GM23338 (cell line): ENCODE results near the gene RGP1.

Experiments
- CREB1 ChIP-seq: fragments of 250-450 bp; sonication (Bioruptor Pico); IDR thresholded peaks from 2 replicates; pipeline ENCODE4 v1.5.0; 2020; ENCODE audit warnings: low read depth, mild to moderate bottlenecking, moderate library complexity
- ETS1 ChIP-seq: IDR thresholded peaks from 2 replicates; pipeline ENCODE4 v1.6.1; 2016; ENCODE audit warnings: antibody characterized with exemption
- EZH2 ChIP-seq: fragments of 200-600 bp; sonication (generic); IDR thresholded peaks from one replicate; pipeline ENCODE4 v1.8.0; 2017; ENCODE audit warnings: antibody characterized with exemption, mild to moderate bottlenecking, low read depth; ENCODE audit not compliant: unreplicated experiment
- EZH2phosphoT487 ChIP-seq: fragments of 200-600 bp; sonication (generic); IDR thresholded peaks from one replicate; pipeline ENCODE4 v1.8.1; 2018; ENCODE audit warnings: antibody characterized with exemption; ENCODE audit not compliant: unreplicated experiment
- JUNB ChIP-seq: IDR thresholded peaks from one replicate; pipeline ENCODE4 v1.6.1; 2016; ENCODE audit warnings: antibody characterized with exemption; ENCODE audit not compliant: unreplicated experiment
- NANOG ChIP-seq: IDR thresholded peaks from 2 replicates; pipeline ENCODE4 v1.6.1; 2016; ENCODE audit warnings: antibody characterized with exemption, borderline replicate concordance
- POLR2AphosphoS5 ChIP-seq: IDR thresholded peaks from 2 replicates; pipeline ENCODE4 v1.6.1; 2016; ENCODE audit warnings: antibody characterized with exemption, low read depth
- TF ChIP-seq, protein P1 (sequence below), 2 experiments: fragments of 200-600 bp in 1 of 2; sonication (generic) in 1 of 2; conservative IDR thresholded peaks; 2 replicates each; pipeline versions ENCODE4 v1.5.1 to v1.6.1; 2016 to 2017; ENCODE audit warnings: antibody characterized with exemption in 2 of 2, low read depth in 2 of 2, mild to moderate bottlenecking in 2 of 2, moderate library complexity in 1 of 2
- TF ChIP-seq, protein P2 (sequence below): IDR thresholded peaks from one replicate; pipeline ENCODE4 v1.6.1; 2018; ENCODE audit warnings: antibody characterized with exemption; ENCODE audit not compliant: unreplicated experiment

- TF ChIP-seq, protein P1, sequence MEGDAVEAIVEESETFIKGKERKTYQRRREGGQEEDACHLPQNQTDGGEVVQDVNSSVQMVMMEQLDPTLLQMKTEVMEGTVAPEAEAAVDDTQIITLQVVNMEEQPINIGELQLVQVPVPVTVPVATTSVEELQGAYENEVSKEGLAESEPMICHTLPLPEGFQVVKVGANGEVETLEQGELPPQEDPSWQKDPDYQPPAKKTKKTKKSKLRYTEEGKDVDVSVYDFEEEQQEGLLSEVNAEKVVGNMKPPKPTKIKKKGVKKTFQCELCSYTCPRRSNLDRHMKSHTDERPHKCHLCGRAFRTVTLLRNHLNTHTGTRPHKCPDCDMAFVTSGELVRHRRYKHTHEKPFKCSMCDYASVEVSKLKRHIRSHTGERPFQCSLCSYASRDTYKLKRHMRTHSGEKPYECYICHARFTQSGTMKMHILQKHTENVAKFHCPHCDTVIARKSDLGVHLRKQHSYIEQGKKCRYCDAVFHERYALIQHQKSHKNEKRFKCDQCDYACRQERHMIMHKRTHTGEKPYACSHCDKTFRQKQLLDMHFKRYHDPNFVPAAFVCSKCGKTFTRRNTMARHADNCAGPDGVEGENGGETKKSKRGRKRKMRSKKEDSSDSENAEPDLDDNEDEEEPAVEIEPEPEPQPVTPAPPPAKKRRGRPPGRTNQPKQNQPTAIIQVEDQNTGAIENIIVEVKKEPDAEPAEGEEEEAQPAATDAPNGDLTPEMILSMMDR (conservative IDR thresholded peaks at IDR 0.05; ENCODE audit: low read depth in 2 of 2): no peak
- TF ChIP-seq, protein P2, sequence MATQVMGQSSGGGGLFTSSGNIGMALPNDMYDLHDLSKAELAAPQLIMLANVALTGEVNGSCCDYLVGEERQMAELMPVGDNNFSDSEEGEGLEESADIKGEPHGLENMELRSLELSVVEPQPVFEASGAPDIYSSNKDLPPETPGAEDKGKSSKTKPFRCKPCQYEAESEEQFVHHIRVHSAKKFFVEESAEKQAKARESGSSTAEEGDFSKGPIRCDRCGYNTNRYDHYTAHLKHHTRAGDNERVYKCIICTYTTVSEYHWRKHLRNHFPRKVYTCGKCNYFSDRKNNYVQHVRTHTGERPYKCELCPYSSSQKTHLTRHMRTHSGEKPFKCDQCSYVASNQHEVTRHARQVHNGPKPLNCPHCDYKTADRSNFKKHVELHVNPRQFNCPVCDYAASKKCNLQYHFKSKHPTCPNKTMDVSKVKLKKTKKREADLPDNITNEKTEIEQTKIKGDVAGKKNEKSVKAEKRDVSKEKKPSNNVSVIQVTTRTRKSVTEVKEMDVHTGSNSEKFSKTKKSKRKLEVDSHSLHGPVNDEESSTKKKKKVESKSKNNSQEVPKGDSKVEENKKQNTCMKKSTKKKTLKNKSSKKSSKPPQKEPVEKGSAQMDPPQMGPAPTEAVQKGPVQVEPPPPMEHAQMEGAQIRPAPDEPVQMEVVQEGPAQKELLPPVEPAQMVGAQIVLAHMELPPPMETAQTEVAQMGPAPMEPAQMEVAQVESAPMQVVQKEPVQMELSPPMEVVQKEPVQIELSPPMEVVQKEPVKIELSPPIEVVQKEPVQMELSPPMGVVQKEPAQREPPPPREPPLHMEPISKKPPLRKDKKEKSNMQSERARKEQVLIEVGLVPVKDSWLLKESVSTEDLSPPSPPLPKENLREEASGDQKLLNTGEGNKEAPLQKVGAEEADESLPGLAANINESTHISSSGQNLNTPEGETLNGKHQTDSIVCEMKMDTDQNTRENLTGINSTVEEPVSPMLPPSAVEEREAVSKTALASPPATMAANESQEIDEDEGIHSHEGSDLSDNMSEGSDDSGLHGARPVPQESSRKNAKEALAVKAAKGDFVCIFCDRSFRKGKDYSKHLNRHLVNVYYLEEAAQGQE: no peak
- TF ChIP-seq POLR2AphosphoS5 (no peak), EZH2phosphoT487 (no peak), EZH2 (no peak), JUNB (no peak), CREB1 (CRISPR knock-in tag) (no peak), ETS1 (0 out of 2 replicates have a peak, but pooled peaks have one; percentile 37), NANOG (no peak)
Observed at GRCh38 chr9:35728041-35728971, 20.8 kb upstream of the RGP1 start.
